SU-DHL-6 (cell line): ENCODE results near the gene ITGB4.

Source experiments
- EZH2phosphoT487 ChIP-seq: fragments of 200-600 bp; sonication (generic), shearing (Covaris generic); conservative IDR thresholded peaks from 2 replicates; pipeline ENCODE4 v1.6.1; 2018; ENCODE audit warnings: mild to moderate bottlenecking, antibody characterized with exemption, low read length, moderate library complexity, mixed read lengths
- TF ChIP-seq, protein P1 (sequence below): fragments of 200-600 bp; sonication (generic); IDR thresholded peaks from one replicate; pipeline ENCODE4 v1.5.1; 2017; ENCODE audit warnings: antibody characterized with exemption, mild to moderate bottlenecking, low read length, moderate library complexity; ENCODE audit not compliant: insufficient read depth, poor library complexity, severe bottlenecking

DNA sequence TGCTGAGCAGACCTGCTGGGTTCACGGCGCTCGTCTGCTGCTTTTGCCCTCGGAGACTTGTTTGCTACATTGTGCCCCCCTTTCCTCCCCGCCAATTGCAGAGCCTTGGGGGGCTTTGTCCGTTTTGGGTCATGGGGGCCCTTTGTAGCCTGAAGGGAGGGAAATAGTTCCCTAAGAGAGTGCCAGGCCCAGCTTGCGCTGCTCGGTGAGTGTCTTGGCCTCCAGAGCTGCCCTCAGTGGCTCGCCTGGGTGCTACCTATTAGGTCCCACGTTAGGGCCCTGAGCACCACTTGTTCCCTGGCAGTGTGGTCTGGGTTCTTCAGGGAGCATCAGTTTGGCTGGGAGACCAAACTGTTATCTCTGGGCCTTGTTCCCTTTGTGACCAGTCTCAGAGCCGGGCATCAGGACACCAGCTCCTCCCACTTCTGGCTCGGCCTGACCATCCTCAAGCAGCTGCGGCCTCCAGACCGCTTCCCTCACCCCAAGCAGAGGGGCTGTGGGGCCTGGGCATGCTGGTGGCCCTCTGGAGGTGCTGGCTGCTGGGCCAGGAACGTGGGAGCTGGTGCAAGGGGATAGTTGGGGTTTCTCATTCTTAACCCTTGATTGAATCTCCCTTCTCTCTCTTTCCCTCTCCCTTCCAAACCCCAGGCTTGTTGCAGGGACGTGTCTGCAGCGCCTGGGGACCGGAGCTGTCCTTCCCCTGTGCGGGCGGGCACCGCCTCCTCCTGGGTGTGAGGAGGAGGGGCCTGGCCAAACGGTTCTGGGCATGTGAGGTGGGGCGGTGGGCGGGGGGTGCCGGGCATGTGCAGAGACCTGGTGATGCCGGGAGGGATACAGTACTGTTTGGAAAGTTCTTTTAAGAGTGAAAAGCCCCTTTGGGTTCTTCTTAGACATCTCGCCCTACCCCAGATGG lies 16.0 kb upstream of the ITGB4 start:
- TF ChIP-seq, protein P1, sequence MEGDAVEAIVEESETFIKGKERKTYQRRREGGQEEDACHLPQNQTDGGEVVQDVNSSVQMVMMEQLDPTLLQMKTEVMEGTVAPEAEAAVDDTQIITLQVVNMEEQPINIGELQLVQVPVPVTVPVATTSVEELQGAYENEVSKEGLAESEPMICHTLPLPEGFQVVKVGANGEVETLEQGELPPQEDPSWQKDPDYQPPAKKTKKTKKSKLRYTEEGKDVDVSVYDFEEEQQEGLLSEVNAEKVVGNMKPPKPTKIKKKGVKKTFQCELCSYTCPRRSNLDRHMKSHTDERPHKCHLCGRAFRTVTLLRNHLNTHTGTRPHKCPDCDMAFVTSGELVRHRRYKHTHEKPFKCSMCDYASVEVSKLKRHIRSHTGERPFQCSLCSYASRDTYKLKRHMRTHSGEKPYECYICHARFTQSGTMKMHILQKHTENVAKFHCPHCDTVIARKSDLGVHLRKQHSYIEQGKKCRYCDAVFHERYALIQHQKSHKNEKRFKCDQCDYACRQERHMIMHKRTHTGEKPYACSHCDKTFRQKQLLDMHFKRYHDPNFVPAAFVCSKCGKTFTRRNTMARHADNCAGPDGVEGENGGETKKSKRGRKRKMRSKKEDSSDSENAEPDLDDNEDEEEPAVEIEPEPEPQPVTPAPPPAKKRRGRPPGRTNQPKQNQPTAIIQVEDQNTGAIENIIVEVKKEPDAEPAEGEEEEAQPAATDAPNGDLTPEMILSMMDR = no peak
- TF ChIP-seq EZH2phosphoT487 = no peak
